Measurements from ENCODE around the gene JAKMIP2. TPM values are rescaled to one million over a fixed set of nuclear protein-coding genes. Genes with fewer than 3 reads are reported as not detected.

Gene JAKMIP2
- total RNA-seq, 4 donors from 2014 or later = 0.20 TPM; not detected in 3

DNA sequence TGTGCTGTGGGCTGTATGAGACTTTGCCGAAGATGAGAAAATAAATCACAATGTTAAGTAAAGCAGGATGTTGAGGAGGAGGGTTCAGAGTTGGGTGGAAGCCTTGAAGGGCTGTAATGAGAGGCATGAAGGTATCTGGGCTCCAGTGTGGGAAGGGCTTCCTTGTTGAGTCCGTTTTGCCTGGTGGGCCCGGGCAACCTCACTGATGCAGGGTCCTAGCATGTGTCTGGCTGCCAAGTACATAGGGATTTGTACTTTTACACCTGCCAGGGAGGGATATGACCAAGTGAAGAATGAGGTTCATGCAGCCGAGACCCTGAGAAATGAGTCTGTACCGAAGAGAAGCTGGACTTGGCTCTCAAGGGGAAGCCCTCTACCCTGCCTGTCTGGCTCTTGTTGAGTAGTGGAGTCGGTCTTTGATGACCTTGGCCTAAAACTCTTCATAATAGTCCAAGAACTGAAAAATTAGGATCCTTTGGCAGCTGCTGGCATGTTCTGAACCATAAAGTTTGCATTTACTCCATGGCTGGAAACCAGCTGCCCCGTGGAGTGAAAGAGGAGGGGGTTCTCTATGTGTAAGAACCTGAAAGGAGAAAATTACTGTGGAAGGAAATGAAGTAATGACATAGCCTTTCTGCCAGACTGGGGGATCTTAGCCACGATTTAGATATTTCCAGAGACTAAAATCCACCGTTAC, 213.7 kb downstream of the JAKMIP2 start:
- no peaks in the 10 kb centered on the region for H3K27me3 ChIP-seq
- intact Hi-C loops (cut with DNase I; ENCODE audit: low total_unique reads) = no loop called here
- H3K9me3 ChIP-seq = no peaks in the 10 kb centered on the region
- no peak for TF ChIP-seq POLR2A (IDR thresholded peaks at IDR 0.05)
- TF ChIP-seq, protein P1, sequence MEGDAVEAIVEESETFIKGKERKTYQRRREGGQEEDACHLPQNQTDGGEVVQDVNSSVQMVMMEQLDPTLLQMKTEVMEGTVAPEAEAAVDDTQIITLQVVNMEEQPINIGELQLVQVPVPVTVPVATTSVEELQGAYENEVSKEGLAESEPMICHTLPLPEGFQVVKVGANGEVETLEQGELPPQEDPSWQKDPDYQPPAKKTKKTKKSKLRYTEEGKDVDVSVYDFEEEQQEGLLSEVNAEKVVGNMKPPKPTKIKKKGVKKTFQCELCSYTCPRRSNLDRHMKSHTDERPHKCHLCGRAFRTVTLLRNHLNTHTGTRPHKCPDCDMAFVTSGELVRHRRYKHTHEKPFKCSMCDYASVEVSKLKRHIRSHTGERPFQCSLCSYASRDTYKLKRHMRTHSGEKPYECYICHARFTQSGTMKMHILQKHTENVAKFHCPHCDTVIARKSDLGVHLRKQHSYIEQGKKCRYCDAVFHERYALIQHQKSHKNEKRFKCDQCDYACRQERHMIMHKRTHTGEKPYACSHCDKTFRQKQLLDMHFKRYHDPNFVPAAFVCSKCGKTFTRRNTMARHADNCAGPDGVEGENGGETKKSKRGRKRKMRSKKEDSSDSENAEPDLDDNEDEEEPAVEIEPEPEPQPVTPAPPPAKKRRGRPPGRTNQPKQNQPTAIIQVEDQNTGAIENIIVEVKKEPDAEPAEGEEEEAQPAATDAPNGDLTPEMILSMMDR (IDR thresholded peaks at IDR 0.05 in 4 of 5, conservative IDR thresholded peaks at IDR 0.05 in 1 of 5) = no peak
- no peak for ATAC-seq
- no peaks in the 10 kb centered on the region for H3K4me1 ChIP-seq
- no peak overlapping the region for H3K4me3 ChIP-seq
- H3K27ac ChIP-seq = no peak overlapping the region
- H3K36me3 ChIP-seq = no peaks in the 10 kb centered on the region
- in situ Hi-C loops (cut with MboI; ENCODE audit: low sequenced_read_pairs in 4 of 4) = loop anchor here in 2 of 4 donors (10.0 to 25.0 kb wide), 2 partner anchors 107 to 344 kb away; no protein-coding TSS in a partner anchor
- DNase-seq = no peak

- in situ Hi-C loops (cut with MboI; ENCODE audit: low sequenced_read_pairs in 4 of 4) = loop anchor here in 2 of 4 donors (10.0 to 25.0 kb wide), 2 partner anchors 106 to 343 kb away; no protein-coding TSS in a partner anchor
- Histone ChIP-seq H3K4me3 (no peak overlapping the region), H3K27ac (no peak overlapping the region), H3K9me3 (no peaks in the 10 kb centered on the region), H3K4me1 (no peaks in the 10 kb centered on the region), H3K27me3 (no peaks in the 10 kb centered on the region), H3K36me3 (no peaks in the 10 kb centered on the region)
- TF ChIP-seq POLR2A (IDR thresholded peaks at IDR 0.05) = no peak
- TF ChIP-seq, protein P1 (IDR thresholded peaks at IDR 0.05 in 4 of 5, conservative IDR thresholded peaks at IDR 0.05 in 1 of 5) = no peak
- intact Hi-C loops (cut with DNase I; ENCODE audit: low total_unique reads) = no loop called here
- ATAC-seq = no peak
- DNase-seq = no peak
Measured at GRCh38 chr5:147567917-147568598, 214.5 kb downstream of the JAKMIP2 start.

- DNase-seq (no peak), ATAC-seq (no peak)
- no peaks in the 10 kb centered on the region for H3K9me3 ChIP-seq
- no peaks in the 10 kb centered on the region for H3K36me3 ChIP-seq
- in situ Hi-C loops (cut with MboI; ENCODE audit: low sequenced_read_pairs in 4 of 4) = loop anchor here in 2 of 4 donors (10.0 to 25.0 kb wide), 2 partner anchors 103 to 341 kb away; no protein-coding TSS in a partner anchor
- TF ChIP-seq, protein P1 (IDR thresholded peaks at IDR 0.05 in 4 of 5, conservative IDR thresholded peaks at IDR 0.05 in 1 of 5) = no peak
- TF ChIP-seq POLR2A (IDR thresholded peaks at IDR 0.05) = no peak
- H3K4me3 ChIP-seq = no peak overlapping the region
- H3K4me1 ChIP-seq = no peaks in the 10 kb centered on the region
- intact Hi-C loops (cut with DNase I; ENCODE audit: low total_unique reads) = no loop called here
- H3K27me3 ChIP-seq = no peaks in the 10 kb centered on the region
- H3K27ac ChIP-seq = no peak overlapping the region
Measured at GRCh38 chr5:147565524-147565923, 217.0 kb downstream of the JAKMIP2 start.

DNA sequence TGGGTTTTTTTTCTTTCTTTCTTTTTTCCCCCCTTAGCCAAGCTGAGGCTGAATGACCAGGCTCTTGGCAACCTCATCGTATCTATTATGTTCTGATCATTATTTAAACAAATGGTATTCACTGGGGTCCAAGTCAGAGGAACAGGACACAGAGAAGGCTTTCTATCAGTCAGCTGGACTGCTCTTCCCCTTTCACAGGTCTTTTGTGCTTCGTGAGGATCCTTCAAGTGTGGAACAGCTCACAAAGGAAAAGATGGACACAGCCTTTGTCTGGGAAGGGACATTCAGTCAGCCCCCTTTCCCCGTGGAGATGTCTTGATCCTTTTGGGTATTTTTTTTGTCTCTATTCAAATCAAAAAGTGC, 218.4 kb downstream of the JAKMIP2 start:
- Histone ChIP-seq H3K9me3 (no peaks in the 10 kb centered on the region), H3K4me1 (no peaks in the 10 kb centered on the region), H3K27ac (no peak overlapping the region), H3K27me3 (no peaks in the 10 kb centered on the region), H3K36me3 (no peaks in the 10 kb centered on the region), H3K4me3 (no peak overlapping the region)
- ATAC-seq (no peak), DNase-seq (no peak)
- intact Hi-C loops (cut with DNase I; ENCODE audit: low total_unique reads) (no loop called here), in situ Hi-C loops (cut with MboI; ENCODE audit: low sequenced_read_pairs in 4 of 4) (loop anchor here in 2 of 4 donors (5.0 to 25.0 kb wide), 3 partner anchors 102 to 339 kb away; no protein-coding TSS in a partner anchor)
- TF ChIP-seq POLR2A (IDR thresholded peaks at IDR 0.05) = no peak
- TF ChIP-seq, protein P1 (IDR thresholded peaks at IDR 0.05 in 4 of 5, conservative IDR thresholded peaks at IDR 0.05 in 1 of 5) = no peak

All from gastrocnemius medialis (tissue), 4 donors.